H1 (cell line): Measurements from ENCODE around the gene TBC1D9B. TPM values are rescaled to one million over a fixed set of nuclear protein-coding genes. Genes with fewer than 3 reads are reported as not detected.

Source experiments
- ATF3 ChIP-seq: IDR thresholded peaks from 2 replicates; pipeline ENCODE4 v1.6.1; 2011; ENCODE audit warnings: low read depth, mild to moderate bottlenecking, low read length; ENCODE audit not compliant: insufficient read depth
- CHD2 ChIP-seq: IDR thresholded peaks from 2 replicates; pipeline ENCODE4 v1.6.1; 2012; ENCODE audit warnings: low read length, improper control_type of control experiment
- CREB1 ChIP-seq: IDR thresholded peaks from 2 replicates; pipeline ENCODE4 v1.6.1; 2012; ENCODE audit warnings: inconsistent platforms
- RFX5 ChIP-seq: IDR thresholded peaks from 2 replicates; pipeline ENCODE4 v1.6.1; 2011; ENCODE audit warnings: low read depth, low read length, improper control_type of control experiment, borderline replicate concordance
- SIX5 ChIP-seq: IDR thresholded peaks from 2 replicates; pipeline ENCODE4 v1.6.1; 2011; ENCODE audit warnings: mild to moderate bottlenecking, low read depth, low read length
- SP1 ChIP-seq: IDR thresholded peaks from 2 replicates; pipeline ENCODE4 v1.6.1; 2011; ENCODE audit warnings: low read depth, low read length
- SP4 ChIP-seq: IDR thresholded peaks from 2 replicates; pipeline ENCODE4 v1.6.1; 2012; ENCODE audit warnings: low read length, inconsistent platforms
- TAF7 ChIP-seq: optimal IDR thresholded peaks from 2 replicates; pipeline ENCODE3; 2011; ENCODE audit warnings: low read depth, mild to moderate bottlenecking, inconsistent platforms, low read length, moderate library complexity, borderline replicate concordance
- polyA plus RNA-seq, 7 experiments: library from polyadenylated mRNA; depleted of rRNA in 3 of 7; stranded (reverse) in 5 of 7; unstranded in 2 of 7; fragments of >200 nt in 5 of 7; fragments of 200-250 nt in 2 of 7; gene quantifications; 1 replicate in 5 of 7; 2 replicates in 1 of 7; 4 replicates in 1 of 7; pipeline versions ENCODE4 v1.2.1 to v1.2.3, GENCODE V29; 2011 to 2013; ENCODE audit warnings: missing spikeins in 2 of 7, mixed read lengths in 2 of 7
- total RNA-seq: library from RNA; stranded (reverse); fragmentation: NEBNext Ultra II Directional; extraction: Animal tissue kit (Norgen Biotek cat#: 25700); gene quantifications from 2 replicates; pipeline ENCODE4 v1.2.1, GENCODE V29; 2021

The TBC1D9B gene
- total and polyA plus RNA-seq, 2 of the 8 experiments (the other 6 are each of a cell fraction or from before 2014, with no cell fraction given): 33.6 to 57.1 TPM

GRCh38 chr5:179874136-179874535, 33.6 kb downstream of the TBC1D9B start (continued):
- TF ChIP-seq ATF3 (no peak), SIX5 (no peak), CHD2 (no peak), SP4 (no peak), RFX5 (no peak), CREB1 (no peak), SP1 (no peak), TAF7 (no peak)
